IPS DF 4.7 (cell line): ENCODE results near the gene FTSJ1.
"Not testable (repeated sequence)": the region's sequence is repeated elsewhere in the genome, so short reads cannot be mapped to it uniquely, and the experiment has no call there.

Experiments used
- DNase-seq: peaks from one replicate; pipeline ENCODE4 v3.0.0-alpha.2; 2013; ENCODE audit warnings: low spot score; ENCODE audit errors: extremely low read depth

Gene FTSJ1

DNA sequence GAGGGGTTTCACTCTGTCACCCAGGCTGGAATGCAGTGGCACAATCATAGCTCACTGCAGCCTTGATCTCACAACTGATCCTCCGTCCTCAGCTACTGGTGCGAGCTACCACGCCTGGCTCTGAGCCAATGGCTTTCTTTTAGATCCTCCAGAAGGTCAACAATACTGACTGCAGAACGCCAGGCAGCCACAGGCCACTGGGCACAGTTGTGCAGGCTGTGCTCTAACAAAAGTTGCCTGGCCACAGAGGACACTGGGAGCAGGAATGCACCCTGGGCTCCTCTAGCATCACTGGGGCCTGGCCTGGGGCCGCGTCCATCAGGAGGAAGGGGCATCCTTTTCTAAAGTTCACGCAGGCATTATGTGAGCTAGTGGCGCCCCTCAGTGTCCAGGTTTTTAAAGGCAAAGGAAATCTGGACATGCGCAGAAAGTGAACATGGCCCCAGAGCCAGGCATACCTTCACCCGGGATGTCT, 17.9 kb downstream of the FTSJ1 start:
- DNase-seq: no peak

DNA sequence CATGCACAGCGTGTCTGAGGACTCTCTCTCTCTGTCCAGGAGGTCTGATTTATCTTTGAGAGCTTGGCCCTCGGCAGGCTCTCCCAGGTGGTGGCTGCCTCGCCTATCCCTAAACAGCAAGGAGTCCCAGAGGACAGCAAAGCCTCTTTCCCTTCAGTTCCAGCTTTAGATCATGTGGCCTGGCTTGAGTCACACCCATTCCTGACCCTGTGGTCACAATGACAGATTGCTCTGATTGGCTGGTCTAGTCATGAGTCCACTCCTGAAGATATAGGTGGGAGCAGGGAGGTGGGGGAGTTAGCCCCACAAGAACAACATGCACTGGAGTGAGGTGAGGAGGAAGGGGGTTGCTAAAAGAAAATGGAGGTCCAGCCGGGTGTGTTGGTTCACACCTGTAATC, 20.7 kb downstream of the FTSJ1 start:
- no peak for DNase-seq

DNA sequence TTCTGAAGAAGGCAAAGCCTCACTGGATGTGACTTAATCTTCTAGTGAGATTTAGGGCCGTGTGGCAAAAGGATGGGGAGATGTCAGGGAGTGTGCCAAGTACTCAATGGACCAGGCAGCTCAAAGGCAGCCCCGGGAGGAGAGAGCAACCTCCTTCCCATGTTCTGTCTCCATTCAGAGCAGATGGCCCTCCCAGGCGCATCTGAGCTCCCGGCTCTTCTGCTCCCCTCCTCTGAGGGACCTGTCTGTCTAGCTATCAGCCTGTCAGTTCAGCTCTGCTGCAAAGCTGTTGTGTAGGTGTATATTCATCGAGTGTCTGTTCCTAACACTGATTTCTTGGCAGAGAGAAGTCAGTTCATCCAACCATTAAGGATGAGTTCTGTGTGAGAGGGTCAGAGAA, 21.9 kb downstream of the FTSJ1 start:
- DNase-seq: no peak

DNA sequence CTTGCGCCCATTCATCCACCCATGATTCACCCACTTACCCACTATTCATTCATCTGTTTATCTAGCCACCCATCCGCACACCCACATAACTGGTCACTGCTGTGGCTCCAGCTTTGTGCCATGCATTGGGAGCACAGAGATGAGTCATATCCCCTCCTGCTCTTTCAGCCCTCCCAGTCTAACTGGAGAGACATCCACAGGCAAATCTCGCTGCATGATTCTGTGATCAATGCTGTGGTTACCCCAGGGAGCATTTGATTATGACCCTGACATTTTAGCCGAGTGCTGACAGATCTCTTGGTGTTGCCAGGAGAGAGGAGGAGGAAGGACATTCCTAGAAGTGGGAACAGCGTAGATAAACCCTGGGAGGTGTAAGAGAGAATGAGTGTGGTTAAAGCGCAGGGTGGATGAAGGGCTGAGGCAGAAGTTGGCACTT, 22.4 kb downstream of the FTSJ1 start:
- DNase-seq: no peak

DNA sequence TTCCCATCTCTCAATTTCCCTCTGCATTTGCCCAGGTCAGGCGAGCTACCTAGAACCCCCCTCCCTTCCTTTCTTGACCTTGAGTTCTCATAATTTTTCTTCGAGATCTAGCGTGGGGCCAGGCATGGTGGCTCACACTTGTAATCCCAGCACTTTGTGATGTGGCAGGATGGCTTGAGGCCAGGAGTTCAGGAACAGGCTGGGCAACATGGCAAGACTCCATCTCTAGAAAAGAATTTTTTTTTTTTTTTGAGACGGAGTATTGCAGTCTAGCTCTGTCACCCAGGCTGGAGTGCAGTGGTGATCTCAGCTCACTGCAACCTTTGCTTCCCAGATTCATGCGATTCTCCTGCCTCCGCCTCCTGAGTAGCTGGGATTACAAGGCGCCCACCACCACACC, 28.3 kb downstream of the FTSJ1 start:
- no peak for DNase-seq

DNA sequence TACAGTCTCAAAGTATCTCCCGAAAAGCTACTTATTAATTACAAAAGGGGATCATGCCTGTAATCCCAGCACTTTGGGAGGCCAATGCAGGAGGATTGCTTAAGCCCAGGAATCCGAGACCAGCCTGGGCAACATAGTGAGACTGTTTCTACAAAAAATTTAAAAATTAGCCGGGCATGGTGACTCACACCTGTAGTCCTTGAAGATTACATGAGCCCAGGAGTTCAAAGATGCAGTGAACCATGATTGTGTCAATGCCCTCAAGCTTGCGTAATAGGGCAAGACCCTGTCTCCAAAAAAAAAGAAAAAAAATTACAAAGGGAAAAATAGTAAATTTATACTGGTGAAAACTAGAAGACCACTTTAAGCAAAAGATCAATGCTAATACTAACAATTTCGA, 29.5 kb downstream of the FTSJ1 start:
- DNase-seq: no peak

DNA sequence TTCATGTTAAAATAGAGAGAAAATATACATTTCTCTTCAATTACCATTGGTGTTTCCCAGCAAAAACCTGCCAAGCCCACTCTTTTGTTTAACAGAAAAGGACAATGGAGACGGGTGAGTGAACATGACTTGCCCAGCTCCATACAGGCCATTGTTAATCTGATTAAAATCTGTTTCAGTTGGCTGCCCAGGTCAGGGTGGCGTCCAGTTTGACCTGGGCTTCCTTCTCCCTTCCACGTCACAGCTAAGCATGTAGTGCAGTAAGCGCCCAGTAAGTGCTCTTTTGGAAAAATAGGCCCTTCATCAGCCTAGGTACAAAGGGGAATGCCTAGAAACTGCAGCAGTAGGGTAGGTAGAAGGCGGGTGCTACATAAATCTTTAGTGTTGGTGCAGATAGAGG, 31.2 kb downstream of the FTSJ1 start:
- no peak for DNase-seq

DNA sequence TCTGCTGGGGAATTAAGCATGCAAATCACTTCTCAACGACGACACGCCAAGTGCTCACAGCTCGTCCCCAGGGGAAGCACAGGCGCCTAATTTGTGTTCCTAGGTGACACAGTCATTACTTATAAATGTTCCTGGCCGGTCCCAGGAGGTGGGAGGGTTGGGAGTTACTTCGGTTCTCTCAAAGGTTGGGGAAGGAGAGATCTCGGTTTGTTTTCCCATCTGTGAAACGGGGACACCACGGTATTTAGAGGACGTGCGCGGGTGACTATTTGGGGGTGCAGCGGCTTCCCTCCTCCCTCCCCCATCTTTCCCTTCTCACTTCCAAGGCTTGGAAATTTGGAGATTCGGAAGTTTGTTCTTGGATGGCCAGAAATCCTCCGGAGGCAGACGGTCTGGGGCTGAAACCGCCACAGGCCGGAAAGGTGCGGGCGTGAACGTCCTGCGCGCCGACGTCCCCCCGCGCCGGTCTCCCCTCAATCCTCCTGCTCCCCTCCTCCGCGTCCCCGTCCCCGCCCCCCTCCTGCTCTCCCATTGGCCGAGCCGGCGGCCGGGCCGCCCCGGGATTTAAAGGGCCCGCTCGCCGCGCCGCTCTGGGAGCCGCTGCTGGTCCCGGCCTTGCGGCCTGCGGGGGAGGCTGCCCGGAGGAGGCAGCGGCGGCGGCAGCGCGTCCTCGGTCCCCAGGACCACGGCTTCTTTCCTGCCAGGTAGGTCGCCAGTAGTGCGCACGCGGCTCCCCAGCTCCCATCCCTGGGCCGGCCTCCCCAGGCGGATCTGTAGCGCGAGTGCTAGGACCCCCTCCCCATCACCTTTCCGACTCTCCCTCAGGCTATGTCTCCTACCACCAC, 32.6 kb downstream of the FTSJ1 start, which contains the start of gene PORCN:
Gene PORCN, plus strand, starts transcription at position 593 of the 845 bp plus-strand sequence. CDS start 829 bp downstream, outside the sequence.
- DNase-seq: no peak

DNA sequence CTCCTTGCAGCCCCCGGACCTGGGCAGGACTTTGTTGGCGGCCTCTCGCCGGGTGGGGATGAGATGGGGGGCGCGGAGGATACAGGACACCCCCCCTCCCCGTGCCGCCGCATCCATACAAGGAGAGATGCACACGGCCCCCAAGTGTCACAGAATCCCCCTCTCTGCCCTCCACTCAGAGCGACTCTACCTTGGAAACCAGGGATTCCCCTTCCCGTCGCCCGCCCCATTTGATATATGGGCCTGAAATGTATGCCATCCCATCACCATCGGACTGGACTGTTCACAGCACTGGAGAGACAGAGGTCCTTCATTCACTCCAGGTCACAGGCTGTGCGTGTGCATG, 33.2 kb downstream of the FTSJ1 start:
- no peak for DNase-seq

DNA sequence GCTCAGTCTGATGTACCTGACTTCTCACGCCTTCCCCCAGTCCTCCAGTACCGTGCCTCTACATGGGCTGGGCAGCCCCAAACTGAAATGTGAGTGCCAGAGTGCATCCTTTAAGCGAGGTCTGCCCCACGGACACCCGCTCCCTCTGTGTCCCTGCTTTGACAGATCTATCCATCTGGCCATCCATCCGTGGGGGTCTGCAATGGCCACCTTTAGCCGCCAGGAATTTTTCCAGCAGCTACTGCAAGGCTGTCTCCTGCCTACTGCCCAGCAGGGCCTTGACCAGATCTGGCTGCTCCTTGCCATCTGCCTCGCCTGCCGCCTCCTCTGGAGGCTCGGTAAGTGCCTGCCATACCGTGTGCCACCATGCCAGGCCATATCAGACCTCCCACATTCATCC, 33.6 kb downstream of the FTSJ1 start:
- no peak for DNase-seq

DNA sequence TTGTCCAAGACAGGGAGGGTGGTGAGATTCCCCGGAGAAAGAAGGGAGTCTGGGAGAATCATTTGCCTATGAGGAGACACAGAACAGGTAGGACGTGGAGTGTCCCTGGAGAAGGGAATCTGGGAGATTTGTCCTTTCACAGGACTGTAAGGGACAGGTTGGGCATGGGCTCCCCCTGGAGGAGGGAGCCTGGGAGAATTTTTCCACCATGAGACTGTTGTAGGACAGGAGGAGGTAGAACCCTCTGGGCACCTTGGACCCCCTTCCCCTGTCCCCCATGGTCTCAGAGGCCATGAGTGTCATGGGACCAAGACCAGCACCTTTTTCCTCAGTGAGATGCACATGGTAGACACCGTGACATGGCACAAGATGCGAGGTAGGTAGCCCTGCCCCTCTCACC, 35.6 kb downstream of the FTSJ1 start:
- DNase-seq: no peak

DNA sequence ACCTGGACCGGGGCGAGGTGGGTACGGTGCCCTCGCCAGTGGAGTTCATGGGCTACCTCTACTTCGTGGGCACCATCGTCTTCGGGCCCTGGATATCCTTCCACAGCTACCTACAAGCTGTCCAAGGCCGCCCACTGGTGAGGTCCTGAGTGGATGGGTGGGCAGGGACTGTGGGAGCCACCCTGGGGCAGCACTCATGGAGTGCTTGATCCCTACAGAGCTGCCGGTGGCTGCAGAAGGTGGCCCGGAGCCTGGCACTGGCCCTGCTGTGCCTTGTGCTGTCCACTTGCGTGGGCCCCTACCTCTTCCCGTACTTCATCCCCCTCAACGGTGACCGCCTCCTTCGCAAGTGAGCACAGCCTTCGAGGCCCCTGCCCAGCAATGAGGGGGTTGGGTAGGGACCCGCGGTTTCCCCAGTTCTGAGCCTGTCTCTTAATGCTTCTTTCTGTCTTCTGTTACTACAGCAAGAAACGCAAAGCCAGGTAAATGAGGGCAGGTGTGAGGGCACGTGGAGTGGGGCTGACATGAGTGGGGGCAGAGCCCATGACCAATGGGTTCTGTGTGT, 36.5 kb downstream of the FTSJ1 start:
- DNase-seq: no peak

DNA sequence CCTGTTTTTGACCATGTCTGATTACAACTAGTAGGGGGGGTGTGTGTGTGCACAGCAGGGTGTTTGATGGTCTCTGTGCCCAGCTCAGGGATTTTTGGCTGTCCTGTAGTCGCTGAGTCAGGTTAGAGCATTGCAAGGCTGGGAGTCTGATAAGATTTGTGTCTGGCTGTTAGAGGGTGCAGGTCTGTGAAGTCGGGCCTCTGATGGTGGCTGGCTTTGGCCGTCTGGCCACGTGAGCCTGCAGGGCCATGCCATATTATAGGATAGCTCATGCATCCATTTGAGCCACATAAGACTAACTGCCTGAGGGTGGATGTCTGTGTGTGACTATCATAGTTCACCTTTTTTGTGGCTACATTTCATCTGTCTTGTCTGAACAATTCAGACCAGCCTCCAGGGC, 37.7 kb downstream of the FTSJ1 start:
- no peak for DNase-seq

DNA sequence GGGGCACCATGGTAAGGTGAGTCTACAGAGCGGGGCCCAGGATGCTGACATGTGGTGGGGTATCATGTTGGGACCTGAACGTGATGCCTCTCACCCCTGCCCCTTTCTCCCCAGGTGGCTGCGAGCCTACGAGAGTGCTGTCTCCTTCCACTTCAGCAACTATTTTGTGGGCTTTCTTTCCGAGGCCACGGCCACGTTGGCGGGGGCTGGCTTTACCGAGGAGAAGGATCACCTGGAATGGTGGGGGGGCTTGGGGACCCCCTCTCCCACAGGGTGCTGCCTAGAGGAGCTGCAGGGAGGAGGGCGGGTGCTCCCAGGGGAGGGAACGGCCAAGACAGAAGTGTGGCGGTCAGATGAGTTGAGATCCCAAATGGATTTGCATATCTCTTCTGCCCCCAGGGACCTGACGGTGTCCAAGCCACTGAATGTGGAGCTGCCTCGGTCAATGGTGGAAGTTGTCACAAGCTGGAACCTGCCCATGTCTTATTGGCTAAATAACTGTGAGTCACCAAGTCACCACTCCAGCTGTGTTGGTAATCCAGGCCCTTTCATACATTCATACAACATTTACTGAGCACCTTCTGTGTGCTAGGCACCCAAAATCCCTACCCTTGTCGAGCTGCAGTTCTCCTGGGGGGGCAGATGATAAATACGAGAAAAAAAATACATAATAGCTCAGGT, 38.3 kb downstream of the FTSJ1 start:
- DNase-seq: no peak

DNA sequence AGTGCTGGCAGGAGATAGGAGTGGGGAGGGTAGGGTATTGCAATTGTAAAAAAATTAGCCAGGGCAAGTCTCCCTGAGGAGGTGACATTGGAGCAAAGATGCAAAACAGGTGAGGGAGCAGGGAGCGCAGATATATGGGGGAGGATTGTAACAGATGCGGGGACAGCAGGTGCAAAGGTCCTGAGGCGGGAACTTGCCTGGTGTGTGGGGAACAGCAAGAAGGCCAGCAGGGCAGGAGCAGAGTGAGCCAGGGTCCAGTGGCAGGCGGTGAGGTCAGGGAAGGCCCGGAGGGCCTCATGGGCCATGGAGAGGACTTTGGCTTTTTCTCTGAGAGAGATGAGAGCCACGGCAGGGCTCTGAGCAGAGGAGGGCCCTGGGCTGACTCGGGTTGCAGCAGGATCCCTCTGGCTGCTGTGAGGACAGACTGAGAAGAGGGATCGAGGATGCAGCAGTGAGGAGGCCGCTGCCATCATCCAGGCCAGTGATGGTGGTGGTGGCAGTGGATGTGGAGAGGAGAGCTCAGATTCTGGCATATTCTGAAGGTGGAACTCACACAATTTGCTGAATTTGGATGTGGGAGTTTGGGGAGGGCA, 39.0 kb downstream of the FTSJ1 start:
- no peak for DNase-seq

DNA sequence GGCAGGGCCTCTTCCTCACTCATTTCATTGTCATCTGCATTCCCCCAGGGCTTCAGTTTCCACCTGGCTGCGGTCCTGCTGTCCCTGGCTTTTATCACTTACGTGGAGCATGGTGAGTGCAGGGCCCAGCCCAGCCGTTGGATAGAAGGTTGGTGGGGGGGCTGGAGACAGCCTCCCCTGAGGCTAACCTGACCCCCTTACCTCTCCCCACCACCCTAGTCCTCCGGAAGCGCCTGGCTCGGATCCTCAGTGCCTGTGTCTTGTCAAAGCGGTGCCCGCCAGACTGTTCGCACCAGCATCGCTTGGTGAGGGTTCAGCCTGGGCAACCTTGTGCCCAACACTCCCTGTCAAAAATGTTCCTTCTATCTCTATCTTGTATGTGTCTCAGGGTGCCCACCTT, 39.8 kb downstream of the FTSJ1 start:
- DNase-seq: no peak

DNA sequence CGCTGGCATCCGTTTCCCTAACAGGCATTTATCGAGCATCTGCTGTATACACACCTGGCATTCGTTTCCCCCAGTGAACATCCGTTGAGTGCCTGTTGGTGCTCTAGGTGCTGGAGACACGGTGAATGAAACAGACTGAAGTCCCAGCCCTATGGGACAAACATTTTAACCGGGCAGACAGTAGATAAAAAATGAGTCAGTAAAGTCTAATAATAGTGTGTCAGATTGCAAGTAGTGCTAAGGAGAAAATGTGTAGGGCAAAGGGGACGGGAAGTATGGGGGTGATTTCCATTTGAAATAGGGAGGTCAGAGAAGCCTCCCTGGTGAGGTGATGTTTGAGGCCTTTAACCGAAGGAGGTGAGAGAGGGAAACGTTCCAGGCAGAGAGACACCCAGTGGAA, 40.3 kb downstream of the FTSJ1 start:
- no peak for DNase-seq

DNA sequence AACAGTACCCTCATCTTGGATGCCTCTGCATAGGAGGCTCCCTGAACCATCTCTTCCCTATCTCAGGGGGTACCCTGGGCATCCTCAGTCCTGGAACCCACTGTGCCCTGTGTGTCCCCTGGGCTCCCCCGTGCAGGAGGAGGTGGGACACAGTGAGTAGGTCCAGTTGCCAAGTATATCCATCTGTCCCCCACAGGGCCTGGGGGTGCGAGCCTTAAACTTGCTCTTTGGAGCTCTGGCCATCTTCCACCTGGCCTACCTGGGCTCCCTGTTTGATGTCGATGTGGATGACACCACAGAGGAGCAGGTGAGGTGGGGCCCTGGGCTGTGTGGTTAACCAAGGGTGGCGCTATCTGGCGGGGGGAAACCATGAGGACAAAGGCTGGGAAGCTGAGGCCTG, 41.0 kb downstream of the FTSJ1 start:
- DNase-seq: no peak

DNA sequence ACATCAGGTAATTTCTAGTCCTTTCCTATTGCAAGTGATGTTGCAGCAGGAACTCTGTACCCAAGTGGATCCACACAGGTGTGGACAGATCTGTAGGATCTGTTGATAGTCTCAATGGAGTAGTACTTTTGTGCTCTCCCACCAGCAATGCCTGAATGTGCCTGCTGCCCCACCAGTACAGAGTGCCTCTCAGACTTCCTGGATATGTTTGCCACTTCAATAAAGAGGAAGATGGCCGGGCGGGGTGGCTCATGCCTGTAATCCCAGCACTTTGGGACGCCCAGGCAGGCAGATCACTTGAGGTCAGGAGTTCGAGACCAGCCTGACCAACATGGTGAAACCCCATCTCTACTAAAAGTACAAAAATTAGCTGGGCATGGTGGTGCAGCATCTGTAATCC, 43.5 kb downstream of the FTSJ1 start:
- DNase-seq: not testable (repeated sequence)

DNA sequence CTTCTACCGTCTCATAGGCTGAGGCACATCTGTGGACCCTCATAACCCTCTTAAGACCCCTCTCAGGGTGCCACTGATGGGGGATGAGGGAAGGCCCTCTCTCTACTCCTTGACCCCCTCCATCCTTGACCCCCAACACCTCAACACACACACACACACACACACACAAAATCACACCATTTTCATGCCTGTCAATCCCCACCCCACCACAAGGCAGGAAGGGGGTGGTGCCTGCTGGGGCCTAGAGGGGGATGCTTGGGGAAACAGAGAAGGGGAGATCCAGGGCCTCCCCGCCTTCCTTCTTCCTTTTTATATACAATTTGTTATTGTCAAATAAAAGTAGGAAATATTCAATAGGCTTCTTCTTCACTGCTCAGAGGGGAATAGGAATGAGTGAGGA, 44.5 kb downstream of the FTSJ1 start:
- no peak for DNase-seq

DNA sequence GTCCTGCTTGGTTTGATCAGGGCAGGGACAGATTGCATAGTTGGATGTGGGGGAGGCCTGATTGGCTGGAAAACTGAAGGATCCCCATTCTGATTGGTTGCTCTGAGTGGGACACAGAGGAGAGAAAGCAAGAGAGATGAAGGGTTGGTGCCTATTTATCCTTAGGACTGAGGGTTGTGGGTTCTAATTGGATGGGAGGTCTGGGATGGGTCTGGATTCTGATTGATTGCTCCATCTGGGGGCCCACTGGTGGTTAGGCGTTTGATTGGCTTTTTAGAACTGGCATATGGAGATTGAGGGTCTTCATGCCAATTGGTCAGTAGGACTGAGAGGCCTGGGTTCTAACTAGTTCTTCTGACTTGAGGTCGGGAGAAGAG, 45.0 kb downstream of the FTSJ1 start:
- no peak for DNase-seq
